Measurements from ENCODE around the gene NDUFA7.
"Not testable (repeated sequence)": the region's sequence is repeated elsewhere in the genome, so short reads cannot be mapped to it uniquely, and the experiment has no call there.

The NDUFA7 gene

DNA sequence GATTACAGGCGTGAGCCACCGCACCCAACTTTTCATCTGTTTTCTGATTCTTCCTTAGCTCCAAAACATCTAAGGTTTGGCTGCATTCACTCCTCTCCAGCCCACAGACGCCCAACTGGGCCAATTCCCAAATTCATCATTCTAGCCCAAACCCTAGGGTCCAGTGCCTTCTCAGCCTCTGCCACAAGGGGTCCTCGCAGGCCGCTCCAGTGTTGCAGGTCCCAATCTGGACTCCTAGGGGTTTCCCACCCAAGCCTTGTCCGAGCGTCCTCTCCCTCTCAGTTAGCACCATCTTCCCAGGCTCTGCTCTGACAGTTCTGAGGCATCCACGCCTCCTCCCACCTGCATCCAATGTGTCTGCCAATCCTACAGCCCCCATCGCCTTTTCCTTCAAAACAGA is 44.7 kb downstream of the NDUFA7 start:
- not testable (repeated sequence) for DNase-seq

DNA sequence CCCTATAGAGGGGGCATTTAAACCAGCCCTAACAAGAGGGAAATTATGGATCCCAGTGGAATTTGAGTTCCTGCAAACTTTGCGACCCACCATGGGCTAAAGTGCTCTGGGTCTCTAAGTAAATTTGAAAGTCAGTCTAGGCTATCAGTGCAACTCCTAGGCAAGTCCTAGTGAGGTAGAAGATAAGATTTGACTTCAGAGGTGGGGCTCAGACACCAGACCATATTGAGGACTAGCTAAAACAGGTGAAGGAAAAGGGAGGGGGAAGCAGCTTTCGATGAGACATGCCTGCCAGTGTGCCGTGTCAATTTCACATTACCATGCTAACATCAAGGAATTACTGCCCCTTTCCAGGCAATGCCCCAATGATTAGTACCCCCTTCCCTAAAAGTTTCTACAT is 51.5 kb downstream of the NDUFA7 start:
- DNase-seq, result no peak

DNA sequence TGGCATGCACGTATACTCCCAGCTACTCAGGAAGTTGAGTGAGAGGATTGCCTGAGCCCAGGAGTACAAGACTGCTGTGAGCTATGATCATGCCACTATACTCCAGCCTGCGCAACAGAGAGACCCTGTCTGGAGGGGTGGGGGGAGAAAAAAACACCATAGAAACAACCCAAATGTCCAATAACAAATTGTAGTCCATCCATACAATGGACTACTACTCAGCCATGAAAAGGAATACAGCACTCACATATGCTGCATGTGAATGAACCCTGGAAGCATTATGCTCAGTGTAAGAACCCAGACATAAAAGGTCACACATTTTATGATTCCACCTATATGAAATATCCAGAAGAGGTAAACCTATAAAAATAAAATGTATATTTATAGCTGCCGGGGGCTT is 55.3 kb downstream of the NDUFA7 start:
- DNase-seq, result no peak

DNA sequence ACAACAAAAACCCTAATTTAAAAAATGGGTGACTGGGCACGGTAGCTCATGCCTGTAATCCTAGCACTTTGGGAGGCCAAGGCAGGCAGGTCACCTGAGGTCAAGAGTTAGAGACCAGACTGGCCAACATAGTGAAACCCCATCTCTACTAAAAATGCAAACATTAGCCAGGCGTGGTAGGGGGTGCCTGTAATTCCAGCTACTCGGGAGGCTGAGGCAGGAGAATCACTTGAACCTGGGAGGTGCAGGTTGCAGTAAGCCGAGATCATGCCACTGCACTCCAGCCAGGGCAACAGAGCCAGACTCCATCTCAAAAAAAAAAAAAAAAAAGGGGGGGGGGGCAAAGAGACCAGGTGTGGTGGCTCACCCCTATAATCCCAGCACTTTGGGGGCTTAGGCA is 56.9 kb downstream of the NDUFA7 start:
- not testable (repeated sequence) for DNase-seq

DNA sequence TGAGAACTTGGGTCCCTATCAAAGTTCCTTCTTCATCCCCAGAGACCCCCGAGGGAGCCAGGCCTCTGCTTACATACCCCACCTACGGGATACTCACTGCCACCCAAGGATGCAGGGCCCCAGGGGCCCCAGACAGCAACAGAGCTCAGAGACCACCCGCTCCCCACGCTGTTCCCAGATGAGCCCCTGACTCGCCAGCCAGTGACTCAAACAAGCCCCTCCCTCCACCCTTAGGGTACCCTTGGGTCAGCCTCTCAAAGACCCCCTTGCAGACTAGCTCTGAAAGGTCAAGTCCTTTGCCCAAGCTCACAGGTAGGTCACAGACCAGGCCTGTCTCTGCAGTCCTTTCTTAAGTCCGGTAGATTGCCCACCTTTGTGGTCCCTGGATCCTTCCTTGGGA is 58.7 kb downstream of the NDUFA7 start:
- DNase-seq, result no peak

DNA sequence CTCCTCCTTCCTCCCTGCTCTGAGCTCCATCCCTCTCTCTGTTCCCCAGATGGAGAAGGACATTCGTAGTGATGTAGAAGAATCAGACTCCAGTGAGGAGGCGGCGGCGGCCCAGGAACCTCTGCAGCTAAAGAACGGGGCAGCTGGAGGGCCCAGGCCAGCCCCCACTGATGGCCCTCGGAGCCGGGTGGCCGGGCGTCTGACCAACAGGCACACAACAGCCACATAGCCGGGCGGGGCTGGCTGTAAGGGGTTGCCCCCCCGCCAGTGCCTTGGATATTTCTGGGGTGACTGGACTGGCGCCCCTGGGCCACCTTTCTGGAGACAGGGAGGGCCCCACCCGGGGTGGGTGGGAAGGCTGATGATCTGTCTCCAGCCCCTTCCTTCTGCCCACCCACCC is 59.3 kb downstream of the NDUFA7 start:
- DNase-seq, result no peak

DNA sequence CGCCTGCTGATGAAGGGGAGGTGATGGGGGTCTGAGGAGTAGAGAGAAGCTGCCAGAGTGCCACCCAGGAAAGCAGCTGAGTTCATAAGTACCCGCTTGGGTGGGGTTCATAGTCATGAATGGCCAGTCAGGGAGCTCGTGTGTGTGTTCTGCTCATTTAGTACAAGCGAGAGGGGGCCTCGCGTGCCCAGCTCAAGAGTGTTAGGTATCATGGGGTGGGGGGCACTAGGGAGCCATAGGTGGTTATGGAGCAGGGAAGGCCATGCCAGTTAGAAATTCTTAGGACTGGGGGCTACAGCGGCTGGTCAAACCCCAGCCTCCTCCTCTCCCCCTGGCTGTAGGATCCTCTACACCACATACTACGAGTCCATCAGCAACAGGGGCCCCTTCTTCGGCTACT is 59.8 kb downstream of the NDUFA7 start:
- no peak for DNase-seq

All from amygdala (tissue), 56 donors.